ENCODE measurements around the gene IFNA10. TPM values are rescaled to one million over a fixed set of nuclear protein-coding genes. Genes with fewer than 3 reads are reported as not detected.
"Not testable (repeated sequence)": the region's sequence is repeated elsewhere in the genome, so short reads cannot be mapped to it uniquely, and the experiment has no call there.

IFNA10 gene
- total RNA-seq (not detected), polyA plus RNA-seq (ENCODE audit: insufficient read length in 2 of 2) (not detected)
- long read RNA-seq, donor 1: 0 reads
- long read RNA-seq, donor 2: 0 reads
- long read RNA-seq, donor 3: 0 reads
- long read RNA-seq, donor 4: 0 reads

DNA sequence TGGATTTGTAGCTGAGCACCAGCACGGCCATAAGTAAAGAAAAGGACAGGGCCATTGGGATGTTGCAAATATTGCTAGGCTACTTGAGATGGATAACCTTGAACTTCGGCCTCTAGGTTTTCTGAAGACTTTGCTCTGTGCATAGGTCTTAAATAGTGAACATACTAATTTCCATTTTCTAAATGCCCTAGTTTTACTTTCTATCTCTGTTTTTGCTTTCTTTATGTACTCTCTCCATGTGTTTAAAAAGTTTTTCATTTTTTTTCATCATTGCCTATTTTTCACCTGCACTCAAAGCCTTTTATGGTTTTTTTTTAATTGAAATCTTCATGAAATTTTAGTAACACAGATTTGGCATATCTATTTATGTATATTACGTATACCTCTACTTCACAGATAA is at the start of gene IFNA10:
Gene IFNA10, minus strand, starts transcription at position 101 of the 400 bp plus-strand sequence. Its CDS starts 46 bp downstream, at position 55.
- H3K27ac ChIP-seq (ENCODE audit: low read depth, low read length); DNase-seq (ENCODE audit: low read depth in 4 of 6, low spot score in 6 of 6); H3K27me3 ChIP-seq (ENCODE audit: control insufficient read depth, insufficient read depth, low read length); H3K9me3 ChIP-seq (ENCODE audit: control insufficient read depth, insufficient read depth, low read length); H3K36me3 ChIP-seq (ENCODE audit: control insufficient read depth, insufficient read depth, low read length); H3K4me1 ChIP-seq (ENCODE audit: control insufficient read depth, insufficient read depth, low read length); H3K4me3 ChIP-seq (ENCODE audit: low read depth, low read length): not testable (repeated sequence)
- WGBS (ENCODE audit: insufficient coverage): no CpG with 5 or more reads among the region's 3 CpGs

DNA sequence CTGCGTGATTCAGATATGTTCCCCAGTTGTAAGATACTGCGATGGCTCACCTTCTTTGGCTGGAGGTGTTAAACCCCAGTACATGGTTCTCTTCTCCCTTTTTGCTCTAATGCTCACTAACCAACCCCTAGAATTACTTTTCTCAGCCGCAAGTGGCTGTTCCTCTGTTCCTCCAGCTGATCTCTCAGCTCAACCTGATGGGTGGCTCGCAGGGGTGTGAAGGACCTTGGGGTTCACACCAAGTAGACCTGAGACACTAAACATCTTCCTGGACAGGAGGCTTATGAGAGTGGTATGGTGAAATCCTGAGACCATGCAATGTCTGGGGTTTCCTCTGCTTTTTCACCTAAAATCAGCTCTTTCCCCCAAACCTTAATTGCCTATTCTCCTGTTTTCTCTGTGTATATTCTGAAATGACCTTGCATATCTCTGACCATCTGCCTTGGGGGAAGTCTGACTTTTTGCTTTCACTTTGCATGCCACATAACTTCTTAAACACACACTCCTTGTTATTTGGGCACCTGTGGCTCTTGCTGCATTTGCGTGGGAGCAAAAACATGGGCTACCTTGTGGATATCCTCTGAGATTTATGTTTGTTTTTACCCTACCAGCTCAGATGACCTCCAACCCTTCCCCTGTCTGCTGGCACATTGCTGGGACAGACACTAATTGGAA is 48.7 kb upstream of the IFNA10 start:
- no peaks in the 10 kb centered on the region for H3K9me3 ChIP-seq (ENCODE audit: control insufficient read depth, insufficient read depth, low read length)
- no peaks in the 10 kb centered on the region for H3K36me3 ChIP-seq (ENCODE audit: control insufficient read depth, insufficient read depth, low read length)
- H3K27ac ChIP-seq (ENCODE audit: low read depth, low read length): no peak overlapping the region
- WGBS (ENCODE audit: insufficient coverage): 95% methylated on average over 3 of the region's 5 CpGs
- DNase-seq (ENCODE audit: low read depth in 4 of 6, low spot score in 6 of 6): no peak
- no peaks in the 10 kb centered on the region for H3K27me3 ChIP-seq (ENCODE audit: control insufficient read depth, insufficient read depth, low read length)
- H3K4me3 ChIP-seq (ENCODE audit: low read depth, low read length): no peak overlapping the region
- no peaks in the 10 kb centered on the region for H3K4me1 ChIP-seq (ENCODE audit: control insufficient read depth, insufficient read depth, low read length)

DNA sequence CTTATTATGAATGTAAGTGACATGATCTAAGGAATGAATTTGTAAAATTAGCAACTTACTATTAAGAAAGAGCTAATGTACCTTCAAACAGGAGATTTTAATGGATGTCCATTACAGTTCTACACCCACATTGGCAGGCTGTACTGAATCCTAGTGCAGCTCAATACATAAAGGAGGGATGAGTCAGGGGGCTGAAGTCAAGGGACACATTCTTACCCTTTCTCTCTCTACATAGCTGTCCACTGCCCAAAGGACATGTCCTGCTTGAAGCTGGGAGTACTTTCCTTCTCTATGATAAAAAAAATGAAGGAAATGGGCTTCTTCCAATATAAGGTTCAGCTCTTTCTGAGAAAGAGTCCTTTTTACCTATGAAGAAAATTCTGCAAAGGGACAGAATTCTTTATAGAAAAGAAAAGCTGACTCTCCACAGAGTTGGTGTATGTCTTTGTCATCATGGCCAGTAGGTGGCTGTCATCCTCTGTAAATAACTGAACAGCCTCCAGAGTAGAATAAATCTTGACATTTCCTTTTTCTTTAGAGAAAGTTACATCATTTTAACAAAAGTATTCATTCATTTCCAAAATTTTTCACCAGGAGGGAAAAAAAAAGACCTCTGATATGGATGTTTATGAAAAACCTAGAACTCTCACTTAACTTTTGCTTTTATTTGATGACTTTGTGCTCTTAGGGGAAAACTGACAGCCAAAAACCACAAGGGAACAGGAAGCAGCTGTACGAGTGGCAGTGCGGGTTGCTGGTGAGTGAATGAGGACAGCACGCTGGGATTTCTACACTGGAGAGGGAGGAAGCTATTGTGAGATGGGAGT is 46.0 kb upstream of the IFNA10 start:
- DNase-seq (ENCODE audit: low read depth in 4 of 6, low spot score in 6 of 6): peak in 2 of 6 donors; percentile 57 to 67
- H3K27ac ChIP-seq (ENCODE audit: low read depth, low read length): no peak overlapping the region
- H3K4me3 ChIP-seq (ENCODE audit: low read depth, low read length): no peak overlapping the region
- H3K36me3 ChIP-seq (ENCODE audit: control insufficient read depth, insufficient read depth, low read length): no peaks in the 10 kb centered on the region
- no peaks in the 10 kb centered on the region for H3K4me1 ChIP-seq (ENCODE audit: control insufficient read depth, insufficient read depth, low read length)
- WGBS (ENCODE audit: insufficient coverage): 2% methylated on average over 3 of the region's 3 CpGs
- H3K27me3 ChIP-seq (ENCODE audit: control insufficient read depth, insufficient read depth, low read length): no peaks in the 10 kb centered on the region
- H3K9me3 ChIP-seq (ENCODE audit: control insufficient read depth, insufficient read depth, low read length): no peaks in the 10 kb centered on the region

DNA sequence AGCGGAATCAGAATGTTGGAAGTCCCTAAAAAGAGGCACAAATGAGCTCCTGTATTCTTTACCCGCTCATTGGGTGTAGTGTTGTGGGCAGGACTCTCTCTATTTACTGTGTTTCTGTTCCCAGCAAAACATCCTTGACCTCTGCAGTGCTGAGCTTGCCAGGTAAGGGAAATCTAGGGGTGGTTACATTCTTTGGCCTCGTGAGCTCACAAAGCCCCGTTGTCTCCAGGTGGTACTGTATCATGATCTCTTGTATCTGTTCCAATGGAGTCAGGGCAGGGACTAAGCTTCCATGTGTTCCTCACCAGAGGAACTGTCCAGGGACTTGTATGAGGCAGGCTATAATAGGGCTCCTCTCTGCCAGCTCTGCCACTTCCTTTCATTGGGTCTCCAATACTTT is 44.7 kb upstream of the IFNA10 start:
- DNase-seq (ENCODE audit: low read depth in 4 of 6, low spot score in 6 of 6): no peak
- H3K4me3 ChIP-seq (ENCODE audit: low read depth, low read length): no peak overlapping the region
- H3K9me3 ChIP-seq (ENCODE audit: control insufficient read depth, insufficient read depth, low read length): no peaks in the 10 kb centered on the region
- no peaks in the 10 kb centered on the region for H3K4me1 ChIP-seq (ENCODE audit: control insufficient read depth, insufficient read depth, low read length)
- H3K27me3 ChIP-seq (ENCODE audit: control insufficient read depth, insufficient read depth, low read length): no peaks in the 10 kb centered on the region
- 70% methylated on average over 3 of the region's 4 CpGs for WGBS (ENCODE audit: insufficient coverage)
- H3K27ac ChIP-seq (ENCODE audit: low read depth, low read length): no peak overlapping the region
- no peaks in the 10 kb centered on the region for H3K36me3 ChIP-seq (ENCODE audit: control insufficient read depth, insufficient read depth, low read length)

DNA sequence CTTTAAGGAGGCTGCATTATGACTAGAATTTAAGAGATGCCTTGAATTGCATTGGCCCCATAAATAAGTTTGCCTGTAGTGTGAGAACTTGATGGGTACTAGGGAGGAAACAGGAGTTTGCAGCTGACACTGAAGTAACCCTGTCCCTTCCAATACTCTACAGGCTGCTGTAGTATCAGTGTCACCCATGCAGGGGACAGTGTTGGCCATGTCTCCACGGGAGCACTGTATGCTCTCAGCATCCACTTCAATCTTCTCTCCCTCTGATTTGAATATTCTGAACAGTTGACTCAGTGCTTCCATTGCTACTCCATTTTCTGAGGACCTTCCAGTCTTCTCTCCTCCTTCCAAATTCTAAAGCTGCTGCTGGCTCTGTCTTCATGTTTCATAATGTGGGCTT is 44.2 kb upstream of the IFNA10 start:
- Histone ChIP-seq H3K36me3 (ENCODE audit: control insufficient read depth, insufficient read depth, low read length) (no peaks in the 10 kb centered on the region), H3K4me3 (ENCODE audit: low read depth, low read length) (no peak overlapping the region), H3K9me3 (ENCODE audit: control insufficient read depth, insufficient read depth, low read length) (no peaks in the 10 kb centered on the region), H3K27me3 (ENCODE audit: control insufficient read depth, insufficient read depth, low read length) (no peaks in the 10 kb centered on the region), H3K4me1 (ENCODE audit: control insufficient read depth, insufficient read depth, low read length) (no peaks in the 10 kb centered on the region), H3K27ac (ENCODE audit: low read depth, low read length) (no peak overlapping the region)
- DNase-seq (ENCODE audit: low read depth in 4 of 6, low spot score in 6 of 6): no peak
- WGBS (ENCODE audit: insufficient coverage): 33% methylated on average over 1 of the region's 1 CpG

DNA sequence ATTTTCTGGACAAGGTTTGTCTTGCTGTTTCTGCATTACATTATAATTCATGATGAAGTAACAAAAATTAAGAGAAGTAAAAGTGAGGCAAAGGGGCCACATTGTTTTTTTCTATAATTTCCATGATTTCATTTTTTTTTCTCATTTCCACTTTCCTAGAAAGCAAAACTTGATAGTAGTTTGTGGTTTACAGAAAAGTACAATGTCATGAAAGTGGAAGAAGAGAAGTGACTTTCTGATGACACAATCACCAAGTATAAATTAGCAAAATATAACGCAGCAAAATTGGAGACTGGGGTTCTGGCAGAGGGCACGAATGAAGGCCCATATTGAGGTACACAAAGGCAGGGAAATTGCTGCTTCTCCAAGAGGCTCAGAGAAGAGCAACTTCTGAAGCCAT is 37.9 kb upstream of the IFNA10 start:
- no peaks in the 10 kb centered on the region for H3K9me3 ChIP-seq (ENCODE audit: control insufficient read depth, insufficient read depth, low read length)
- no peak overlapping the region for H3K27ac ChIP-seq (ENCODE audit: low read depth, low read length)
- H3K36me3 ChIP-seq (ENCODE audit: control insufficient read depth, insufficient read depth, low read length): no peaks in the 10 kb centered on the region
- no peak for DNase-seq (ENCODE audit: low read depth in 4 of 6, low spot score in 6 of 6)
- H3K27me3 ChIP-seq (ENCODE audit: control insufficient read depth, insufficient read depth, low read length): no peaks in the 10 kb centered on the region
- 78% methylated on average over 2 of the region's 2 CpGs for WGBS (ENCODE audit: insufficient coverage)
- no peaks in the 10 kb centered on the region for H3K4me1 ChIP-seq (ENCODE audit: control insufficient read depth, insufficient read depth, low read length)
- no peak overlapping the region for H3K4me3 ChIP-seq (ENCODE audit: low read depth, low read length)

DNA sequence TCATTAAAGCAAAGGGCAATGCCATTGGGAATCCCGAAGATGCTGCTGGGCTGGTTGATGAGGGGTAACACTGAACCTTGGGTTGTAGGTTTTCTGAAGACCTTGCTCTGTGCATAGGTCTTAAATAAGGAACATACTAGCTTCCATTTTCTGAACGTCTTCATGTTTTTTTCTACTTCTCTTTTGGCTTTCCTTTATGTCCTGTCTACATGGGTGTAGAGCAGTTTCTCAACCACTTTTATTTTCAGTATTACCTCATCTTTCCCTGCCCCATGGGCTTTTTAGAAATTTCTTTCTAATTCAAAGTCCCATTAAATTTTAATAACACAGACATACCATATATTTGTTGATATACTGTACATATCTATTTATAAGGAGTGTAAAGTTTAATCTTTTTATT is 33.0 kb upstream of the IFNA10 start, which contains the start of gene IFNA14:
Gene IFNA14, minus strand, starts transcription at position 95 of the 400 bp plus-strand sequence. Its CDS starts 70 bp downstream, at position 25.
- no peaks in the 10 kb centered on the region for H3K27me3 ChIP-seq (ENCODE audit: control insufficient read depth, insufficient read depth, low read length)
- H3K27ac ChIP-seq (ENCODE audit: low read depth, low read length): no peak within 1 kb of the TSS
- no peak for DNase-seq (ENCODE audit: low read depth in 4 of 6, low spot score in 6 of 6)
- no peaks in the 10 kb centered on the region for H3K4me1 ChIP-seq (ENCODE audit: control insufficient read depth, insufficient read depth, low read length)
- H3K4me3 ChIP-seq (ENCODE audit: low read depth, low read length): no peak within 1 kb of the TSS
- no peaks in the 10 kb centered on the region for H3K9me3 ChIP-seq (ENCODE audit: control insufficient read depth, insufficient read depth, low read length)
- no peaks in the 10 kb centered on the region for H3K36me3 ChIP-seq (ENCODE audit: control insufficient read depth, insufficient read depth, low read length)
- 80% methylated on average over 1 of the region's 2 CpGs for WGBS (ENCODE audit: insufficient coverage)

DNA sequence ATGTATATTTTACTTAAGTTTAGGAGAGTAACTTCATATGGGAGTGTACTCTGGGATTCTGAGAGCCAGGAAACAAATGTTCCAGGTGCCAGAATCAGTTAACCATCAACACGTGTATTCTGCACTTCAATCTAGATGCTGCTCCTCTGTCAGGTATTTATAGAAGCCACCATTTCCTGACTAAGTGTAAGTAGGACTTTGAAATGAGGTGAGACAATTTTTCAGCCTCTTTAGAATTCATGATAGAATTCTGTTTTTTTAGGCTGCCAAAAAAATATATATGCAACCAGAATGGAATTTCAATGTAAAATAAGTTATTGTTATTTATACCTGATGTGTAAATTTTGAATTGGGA is 29.4 kb upstream of the IFNA10 start:
- not testable (repeated sequence) for H3K27me3 ChIP-seq (ENCODE audit: control insufficient read depth, insufficient read depth, low read length); H3K36me3 ChIP-seq (ENCODE audit: control insufficient read depth, insufficient read depth, low read length); H3K4me1 ChIP-seq (ENCODE audit: control insufficient read depth, insufficient read depth, low read length); H3K4me3 ChIP-seq (ENCODE audit: low read depth, low read length); H3K27ac ChIP-seq (ENCODE audit: low read depth, low read length); H3K9me3 ChIP-seq (ENCODE audit: control insufficient read depth, insufficient read depth, low read length); DNase-seq (ENCODE audit: low read depth in 4 of 6, low spot score in 6 of 6)
- no CpG with 5 or more reads among the region's 1 CpG for WGBS (ENCODE audit: insufficient coverage)

DNA sequence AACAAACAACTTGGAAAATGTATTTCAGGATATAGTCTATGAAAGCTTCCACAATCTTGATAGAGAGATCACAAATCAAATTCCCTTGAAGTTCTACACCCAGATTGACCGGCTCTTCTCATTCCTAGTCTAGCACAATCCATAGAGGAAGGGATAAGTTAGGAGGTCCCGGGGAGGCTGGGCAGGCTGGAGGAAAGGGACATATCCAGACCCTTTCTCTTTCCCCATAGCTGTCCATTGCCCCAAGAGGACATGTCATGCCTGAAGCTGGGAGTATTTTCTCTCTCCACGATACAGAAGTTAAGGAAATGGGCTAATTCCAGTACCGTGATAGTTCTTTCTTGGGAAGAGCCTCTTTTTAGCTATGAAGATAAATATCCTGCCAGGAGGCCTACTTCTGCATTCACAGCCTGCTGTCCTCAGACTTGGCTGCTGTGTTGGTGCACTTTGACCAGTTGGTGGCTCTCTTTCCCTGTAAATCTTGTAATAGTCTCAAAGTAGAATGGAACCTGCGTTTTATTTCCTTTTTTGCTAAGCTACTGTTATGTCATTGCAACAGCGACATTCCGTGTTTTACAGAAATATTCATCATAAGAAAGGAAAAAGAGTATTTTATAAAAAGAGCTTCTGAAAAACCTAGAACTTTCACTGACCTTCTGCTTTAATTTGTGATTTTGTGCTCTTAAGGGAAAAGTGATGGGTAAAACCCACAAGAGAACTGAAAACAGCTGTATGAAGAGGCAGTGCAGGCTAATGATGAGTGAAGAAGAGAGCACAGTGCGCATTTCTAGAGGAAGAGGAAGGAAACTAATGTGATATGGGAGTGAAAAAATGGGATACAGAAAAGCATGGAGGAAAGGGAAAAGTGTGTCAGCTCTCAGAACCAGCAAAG is 28.8 kb upstream of the IFNA10 start:
- DNase-seq (ENCODE audit: low read depth in 4 of 6, low spot score in 6 of 6): peak; percentile 12 to 84 (median 39)
- not testable (repeated sequence) for H3K36me3 ChIP-seq (ENCODE audit: control insufficient read depth, insufficient read depth, low read length); H3K27me3 ChIP-seq (ENCODE audit: control insufficient read depth, insufficient read depth, low read length); H3K9me3 ChIP-seq (ENCODE audit: control insufficient read depth, insufficient read depth, low read length); H3K27ac ChIP-seq (ENCODE audit: low read depth, low read length); H3K4me1 ChIP-seq (ENCODE audit: control insufficient read depth, insufficient read depth, low read length); H3K4me3 ChIP-seq (ENCODE audit: low read depth, low read length)
- 15% methylated on average over 3 of the region's 8 CpGs for WGBS (ENCODE audit: insufficient coverage)
